PC-9 (cell line): Measurements from ENCODE around the gene ARHGAP24. TPM values are rescaled to one million over a fixed set of nuclear protein-coding genes. Genes with fewer than 3 reads are reported as not detected.

Source experiments
- BruUV-seq: library from RNA; stranded (reverse); fragments of 400-500 nt; replicated peaks from 2 replicates; lab custom pipeline; 2021; lab: Mats Ljungman, UMichigan
- CTCF ChIA-PET: fragments of 300-600 bp; sonication (Branson Sonifier 250); formaldehyde crosslinking; loops from one replicate; lab custom pipeline; 2022; ENCODE audit warnings: antibody characterized with exemption; lab: Charles Lee
- POLR2A ChIA-PET: fragments of 300-600 bp; sonication (Branson Sonifier 250); formaldehyde crosslinking; loops from one replicate; lab custom pipeline; 2022; ENCODE audit warnings: antibody characterized with exemption; ENCODE audit not compliant: unreplicated experiment; lab: Charles Lee
- DNase-seq, 2 experiments: peaks; one replicate each; pipeline versions ENCODE4 v3.0.0 to v3.0.0-alpha.2; 2015 to 2022; ENCODE audit warnings: mixed read lengths in 1 of 2
- H2AFZ ChIP-seq: fragments of 200-600 bp; sonication (generic); 2 replicates; pipeline ENCODE4 v1.8.1; 2017; ENCODE audit warnings: antibody characterized with exemption
- H3F3A ChIP-seq: fragments of 200-600 bp; sonication (generic); 2 replicates; pipeline ENCODE4 v1.8.1; 2017; ENCODE audit warnings: antibody characterized with exemption, mild to moderate bottlenecking, low read depth; ENCODE audit not compliant: insufficient read depth
- H3K27ac ChIP-seq: fragments of 200-600 bp; sonication (generic); 2 replicates; pipeline ENCODE4 v1.6.1; 2016; ENCODE audit warnings: mixed run types
- H3K27me3 ChIP-seq: fragments of 200-600 bp; sonication (generic); 2 replicates; pipeline ENCODE4 v1.6.1; 2016; ENCODE audit warnings: low read depth, mixed run types; ENCODE audit not compliant: insufficient read depth
- H3K36me3 ChIP-seq: fragments of 200-600 bp; sonication (generic); 2 replicates; pipeline ENCODE4 v1.6.1; 2016; ENCODE audit warnings: low read depth, mixed run types
- H3K4me1 ChIP-seq: fragments of 200-600 bp; sonication (generic); replicated peaks from 2 replicates; pipeline ENCODE4 v1.6.1; 2016; ENCODE audit warnings: mixed run types; ENCODE audit not compliant: insufficient read depth
- H3K4me2 ChIP-seq: fragments of 200-600 bp; sonication (generic); 2 replicates; pipeline ENCODE4 v1.6.1; 2017; ENCODE audit warnings: mixed run types
- H3K4me3 ChIP-seq: fragments of 200-600 bp; sonication (generic); 2 replicates; pipeline ENCODE4 v1.6.1; 2016; ENCODE audit warnings: mixed run types
- H3K79me2 ChIP-seq: fragments of 200-600 bp; sonication (generic); 2 replicates; pipeline ENCODE4 v1.6.1; 2017; ENCODE audit warnings: low read depth, mixed run types
- H3K9me2 ChIP-seq: fragments of 200-600 bp; sonication (generic); 2 replicates; pipeline ENCODE4 v1.8.1; 2017; ENCODE audit warnings: mild to moderate bottlenecking; ENCODE audit not compliant: insufficient read depth
- H3K9me3 ChIP-seq: fragments of 200-600 bp; sonication (generic); 2 replicates; pipeline ENCODE4 v1.8.1; 2016; ENCODE audit warnings: low read depth; ENCODE audit not compliant: insufficient read depth
- H4K20me1 ChIP-seq: fragments of 200-600 bp; sonication (generic); 2 replicates; pipeline ENCODE4 v1.8.1; 2017; ENCODE audit not compliant: insufficient read depth
- CTCF ChIP-seq: fragments of 200-600 bp; sonication (generic); conservative IDR thresholded peaks from 2 replicates; pipeline ENCODE4 v1.6.1; 2017; ENCODE audit warnings: mixed run types, antibody characterized with exemption, mild to moderate bottlenecking, moderate library complexity
- EZH2 ChIP-seq: fragments of 200-600 bp; sonication (generic); IDR thresholded peaks from 2 replicates; pipeline ENCODE4 v1.8.0; 2017; ENCODE audit warnings: antibody characterized with exemption, low read depth
- intact Hi-C: fragments of 100-400 bp; cut with micrococcal nuclease; formaldehyde crosslinking; loops from one replicate; pipeline ENCODE4 v1.10.0; 2022; ENCODE audit not compliant: unreplicated experiment
- total RNA-seq: library from RNA; stranded (reverse); gene quantifications from 2 replicates; pipeline ENCODE4 v1.2.3, GENCODE V29; 2021

Gene ARHGAP24
- total RNA-seq, 1 experiment from 2014 or later, result 2.2 TPM

DNA sequence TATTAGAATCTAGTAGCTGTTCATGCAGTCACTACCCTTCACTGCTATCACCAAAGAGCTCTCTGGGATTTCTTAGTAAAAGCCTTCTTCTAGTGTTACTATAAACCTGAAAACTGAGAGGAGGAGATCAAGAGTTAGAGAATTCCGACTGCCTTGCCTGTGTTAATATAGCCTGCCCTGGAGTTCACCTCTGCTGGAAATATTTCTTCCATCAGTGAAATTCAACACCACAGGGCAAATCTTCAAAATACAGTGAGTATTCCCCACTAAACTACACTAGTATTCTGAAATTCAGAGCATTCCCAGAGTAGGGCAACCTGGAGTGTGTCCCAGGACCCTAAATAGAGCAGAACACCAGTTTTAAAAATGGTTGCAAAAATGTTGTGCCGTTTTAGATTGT, 301.1 kb downstream of the ARHGAP24 start:
- Histone ChIP-seq H4K20me1 (no peaks in the 10 kb centered on the region), H3K79me2 (no peaks in the 10 kb centered on the region), H3K27ac (peak overlapping the region; percentile 37), H3K36me3 (no peaks in the 10 kb centered on the region), H3K9me2 (no peaks in the 10 kb centered on the region), H2AFZ (no peak overlapping the region), H3K4me3 (no peak overlapping the region), H3F3A (no peaks in the 10 kb centered on the region), H3K4me1 (peaks cover 11% of the 10 kb centered on the region; the same call in 1 of the 2 replicates), H3K27me3 (no peaks in the 10 kb centered on the region), H3K9me3 (peaks cover 4% of the 10 kb centered on the region; the same call in 1 of the 2 replicates), H3K4me2 (peak overlapping the region; percentile 17; the same call in 1 of the 2 replicates)
- no TSS peak for BruUV-seq
- ChIA-PET CTCF (no interaction called here), POLR2A (interaction anchor here (0.6 kb wide), 1 partner anchor 32 kb away, joined by 3 read pairs; no protein-coding TSS in a partner anchor)
- TF ChIP-seq CTCF (no peak), EZH2 (no peak)
- intact Hi-C loops, result no loop called here
- DNase-seq, result no peak

- H3K36me3 ChIP-seq, result no peaks in the 10 kb centered on the region
- H3K9me3 ChIP-seq, result peaks cover 4% of the 10 kb centered on the region; the same call in 1 of the 2 replicates
- POLR2A ChIA-PET, result no interaction called here
- no peaks in the 10 kb centered on the region for H3F3A ChIP-seq
- no peak overlapping the region for H2AFZ ChIP-seq
- peak overlapping the region; percentile 17 for H3K4me2 ChIP-seq
- peak overlapping the region; percentile 37 for H3K27ac ChIP-seq
- intact Hi-C loops, result no loop called here
- DNase-seq, result peak in 1 of 2 experiments; percentile 63
- TF ChIP-seq CTCF (no peak), EZH2 (no peak)
- BruUV-seq, result no TSS peak
- CTCF ChIA-PET, result no interaction called here
- peaks cover 11% of the 10 kb centered on the region; the same call in 1 of the 2 replicates for H3K4me1 ChIP-seq
- no peaks in the 10 kb centered on the region for H3K79me2 ChIP-seq
- no peaks in the 10 kb centered on the region for H3K9me2 ChIP-seq
- no peaks in the 10 kb centered on the region for H3K27me3 ChIP-seq
- H3K4me3 ChIP-seq, result no peak overlapping the region
- no peaks in the 10 kb centered on the region for H4K20me1 ChIP-seq
Observed at GRCh38 chr4:85776579-85776978, 301.6 kb downstream of the ARHGAP24 start.

DNA sequence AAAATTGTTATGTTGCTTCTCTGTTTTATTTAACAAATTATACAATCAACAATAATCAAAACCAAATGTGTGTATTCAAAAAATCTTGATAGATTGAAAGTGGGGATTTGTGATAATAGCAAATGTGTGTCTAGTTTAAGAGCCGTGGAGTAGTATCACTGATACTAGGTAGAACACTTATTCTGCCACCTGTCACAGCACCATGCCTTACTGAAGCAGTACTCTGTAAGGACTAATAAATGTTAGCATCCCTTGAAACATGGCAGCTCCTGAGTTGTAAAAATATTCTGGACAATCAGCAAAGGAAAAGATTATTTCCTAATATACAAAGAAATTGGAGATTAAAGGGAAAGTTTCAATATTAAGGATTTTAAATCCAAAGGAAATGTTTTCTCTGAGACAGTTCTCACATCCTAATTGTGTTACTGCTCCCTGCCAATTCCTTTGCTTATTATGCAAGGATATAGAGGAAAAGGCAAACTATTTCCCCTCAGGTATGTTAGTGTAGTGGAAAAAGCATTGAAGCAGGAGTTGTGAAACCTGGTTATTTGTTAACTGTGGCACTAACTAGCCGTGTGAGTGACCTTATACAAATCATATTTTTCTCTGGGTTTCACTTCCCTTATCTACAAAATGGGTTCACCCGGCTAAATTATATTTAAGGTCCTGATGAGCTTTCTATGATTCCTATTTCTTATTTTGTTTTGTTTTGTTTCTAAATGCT, 303.1 kb downstream of the ARHGAP24 start:
- ChIA-PET CTCF (interaction anchor here (0.6 to 1.0 kb wide), 2 partner anchors 19 to 31 kb away, joined by 3 to 5 read pairs; no protein-coding TSS in a partner anchor), POLR2A (interaction anchor here (0.7 kb wide), 2 partner anchors 241 to 1629 kb away, joined by 3 to 6 read pairs; no protein-coding TSS in a partner anchor)
- Histone ChIP-seq H3K27ac (no peak overlapping the region), H3K9me3 (peaks cover 4% of the 10 kb centered on the region; the same call in 1 of the 2 replicates), H3F3A (no peaks in the 10 kb centered on the region), H3K4me1 (peaks cover 11% of the 10 kb centered on the region; the same call in 1 of the 2 replicates), H3K79me2 (no peaks in the 10 kb centered on the region), H3K4me2 (no peak overlapping the region), H4K20me1 (no peaks in the 10 kb centered on the region), H2AFZ (no peak overlapping the region), H3K4me3 (no peak overlapping the region), H3K27me3 (no peaks in the 10 kb centered on the region), H3K36me3 (no peaks in the 10 kb centered on the region), H3K9me2 (no peaks in the 10 kb centered on the region)
- DNase-seq, result no peak
- TF ChIP-seq EZH2 (no peak), CTCF (no peak)
- intact Hi-C loops, result no loop called here
- no TSS peak for BruUV-seq
